Measurements from ENCODE around the gene PTGDS. TPM values are rescaled to one million over a fixed set of nuclear protein-coding genes. Genes with fewer than 3 reads are reported as not detected.

Gene PTGDS
- total RNA-seq: not detected in 2 replicates

GRCh38 chr9:136977223-136977622 is at the start of gene PTGDS:
TSS of gene PTGDS (plus strand) at chr9:136977504. CDS start at chr9:136977579, 75 bp downstream.
- H3K36me3 Mint-ChIP-seq (ENCODE audit: low read depth): no peaks in the 10 kb centered on the region
- no peaks in the 10 kb centered on the region for H3K9me3 Mint-ChIP-seq
- H3K27me3 Mint-ChIP-seq (ENCODE audit: low read depth): no peaks in the 10 kb centered on the region
- H3K4me1 Mint-ChIP-seq (ENCODE audit: low read depth): peaks cover 7% of the 10 kb centered on the region
- no peak within 1 kb of the TSS for H3K4me3 Mint-ChIP-seq (ENCODE audit: low read depth)
- H3K27ac Mint-ChIP-seq: no peak within 1 kb of the TSS
- no peak for DNase-seq (ENCODE audit: low spot score)
- intact Hi-C loops (cut with micrococcal nuclease): loop anchor here (10.0 kb wide), 1 partner anchor 478 kb away; the partner anchor contains the start of gene NSMF

GRCh38 chr9:136928591-136928990 is 48.7 kb upstream of the PTGDS start:
- intact Hi-C loops (cut with micrococcal nuclease): no loop called here
- Mint-ChIP-seq H3K27me3 (ENCODE audit: low read depth) (no peaks in the 10 kb centered on the region), H3K9me3 (no peaks in the 10 kb centered on the region), H3K27ac (peak overlapping the region; percentile 12), H3K4me1 (ENCODE audit: low read depth) (peaks cover 10% of the 10 kb centered on the region), H3K4me3 (ENCODE audit: low read depth) (no peak overlapping the region), H3K36me3 (ENCODE audit: low read depth) (peaks cover 67% of the 10 kb centered on the region)
- no peak for DNase-seq (ENCODE audit: low spot score)

DNA sequence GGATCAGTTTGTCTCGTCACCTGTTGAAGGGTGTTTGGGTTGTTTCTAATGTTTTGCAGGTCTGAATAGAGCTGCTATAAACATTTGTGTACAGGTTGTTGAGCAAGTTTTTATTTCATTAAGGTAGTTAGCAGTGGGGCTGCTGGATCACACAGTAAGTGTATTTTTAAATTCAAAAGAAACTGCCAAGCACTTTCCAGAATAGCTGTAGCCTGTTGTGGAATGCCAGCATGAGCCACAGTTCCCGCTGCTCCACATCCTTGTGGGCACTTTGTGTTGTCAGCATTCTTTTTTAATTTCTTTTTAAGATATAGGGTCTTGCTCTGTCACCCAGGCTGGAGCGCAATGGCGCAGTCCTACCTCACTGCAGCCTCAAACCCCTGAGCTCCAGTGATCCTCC is 47.3 kb upstream of the PTGDS start:
- Mint-ChIP-seq H3K27ac (no peak overlapping the region), H3K4me3 (ENCODE audit: low read depth) (no peak overlapping the region), H3K9me3 (no peaks in the 10 kb centered on the region), H3K4me1 (ENCODE audit: low read depth) (peaks cover 12% of the 10 kb centered on the region), H3K27me3 (ENCODE audit: low read depth) (no peaks in the 10 kb centered on the region), H3K36me3 (ENCODE audit: low read depth) (peaks cover 68% of the 10 kb centered on the region)
- intact Hi-C loops (cut with micrococcal nuclease): no loop called here
- no peak for DNase-seq (ENCODE audit: low spot score)

- peaks cover 69% of the 10 kb centered on the region for H3K36me3 Mint-ChIP-seq (ENCODE audit: low read depth)
- no peaks in the 10 kb centered on the region for H3K9me3 Mint-ChIP-seq
- intact Hi-C loops (cut with micrococcal nuclease): no loop called here
- no peak overlapping the region for H3K4me3 Mint-ChIP-seq (ENCODE audit: low read depth)
- no peaks in the 10 kb centered on the region for H3K27me3 Mint-ChIP-seq (ENCODE audit: low read depth)
- no peak for DNase-seq (ENCODE audit: low spot score)
- peaks cover 14% of the 10 kb centered on the region for H3K4me1 Mint-ChIP-seq (ENCODE audit: low read depth)
- H3K27ac Mint-ChIP-seq: peak overlapping the region; percentile 77
These were observed 45.6 kb upstream of the PTGDS start for GRCh38 chr9:136931611-136932130.

DNA sequence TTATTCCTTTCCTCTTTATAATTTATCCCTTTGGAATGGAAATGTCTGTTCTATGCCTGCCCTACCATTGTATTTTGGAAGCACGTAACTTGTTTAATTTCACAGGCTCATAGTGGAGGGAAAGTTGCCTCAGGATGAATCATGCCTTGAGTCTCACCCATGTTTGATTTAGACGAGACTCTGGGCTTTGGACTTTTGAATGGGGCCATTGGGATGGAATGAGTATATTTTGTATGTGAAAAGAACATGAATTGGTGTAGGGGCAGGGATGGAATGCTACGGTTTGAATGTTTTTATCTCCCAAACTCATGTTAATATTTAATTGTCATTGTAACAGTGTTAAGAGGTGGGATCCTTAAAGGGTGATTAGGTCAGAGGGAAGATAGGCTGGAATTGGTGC is 43.0 kb upstream of the PTGDS start:
- Mint-ChIP-seq H3K9me3 (no peaks in the 10 kb centered on the region), H3K36me3 (ENCODE audit: low read depth) (peaks cover 68% of the 10 kb centered on the region), H3K4me3 (ENCODE audit: low read depth) (no peak overlapping the region), H3K4me1 (ENCODE audit: low read depth) (peaks cover 12% of the 10 kb centered on the region), H3K27ac (no peak overlapping the region), H3K27me3 (ENCODE audit: low read depth) (no peaks in the 10 kb centered on the region)
- intact Hi-C loops (cut with micrococcal nuclease): no loop called here
- no peak for DNase-seq (ENCODE audit: low spot score)

DNA sequence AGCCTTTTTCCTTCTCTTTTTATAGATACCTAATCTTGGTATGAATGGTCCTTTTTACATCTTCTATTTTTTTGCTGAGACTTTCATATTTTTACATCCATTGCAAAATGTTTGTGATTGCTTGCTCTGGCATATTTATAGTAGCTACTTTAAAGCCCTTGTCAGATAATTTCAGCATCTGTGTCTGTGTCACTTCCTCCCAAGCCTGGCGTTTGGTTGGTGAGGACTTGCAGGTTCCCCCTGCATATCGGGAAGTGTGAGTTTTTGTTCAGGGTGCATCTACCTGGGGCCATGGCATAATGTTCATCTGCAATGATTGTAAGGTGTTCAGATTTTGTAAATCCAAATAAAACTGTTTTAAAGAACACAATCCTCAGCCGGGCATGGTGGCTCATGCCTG is 41.7 kb upstream of the PTGDS start:
- intact Hi-C loops (cut with micrococcal nuclease): no loop called here
- Mint-ChIP-seq H3K27ac (no peak overlapping the region), H3K4me3 (ENCODE audit: low read depth) (no peak overlapping the region), H3K9me3 (no peaks in the 10 kb centered on the region), H3K4me1 (ENCODE audit: low read depth) (peaks cover 12% of the 10 kb centered on the region), H3K36me3 (ENCODE audit: low read depth) (peaks cover 64% of the 10 kb centered on the region), H3K27me3 (ENCODE audit: low read depth) (no peaks in the 10 kb centered on the region)
- DNase-seq (ENCODE audit: low spot score): no peak

- no peaks in the 10 kb centered on the region for H3K27me3 Mint-ChIP-seq (ENCODE audit: low read depth)
- peaks cover 11% of the 10 kb centered on the region for H3K4me1 Mint-ChIP-seq (ENCODE audit: low read depth)
- intact Hi-C loops (cut with micrococcal nuclease): no loop called here
- peaks cover 63% of the 10 kb centered on the region for H3K36me3 Mint-ChIP-seq (ENCODE audit: low read depth)
- peak overlapping the region; percentile 33 for H3K27ac Mint-ChIP-seq
- DNase-seq (ENCODE audit: low spot score): no peak
- H3K9me3 Mint-ChIP-seq: no peaks in the 10 kb centered on the region
- no peak overlapping the region for H3K4me3 Mint-ChIP-seq (ENCODE audit: low read depth)
These were observed 40.6 kb upstream of the PTGDS start for GRCh38 chr9:136936645-136937170.

- Mint-ChIP-seq H3K4me3 (ENCODE audit: low read depth) (no peak overlapping the region), H3K9me3 (no peaks in the 10 kb centered on the region), H3K27ac (no peak overlapping the region), H3K36me3 (ENCODE audit: low read depth) (peaks cover 63% of the 10 kb centered on the region), H3K27me3 (ENCODE audit: low read depth) (no peaks in the 10 kb centered on the region), H3K4me1 (ENCODE audit: low read depth) (peaks cover 6% of the 10 kb centered on the region)
- no peak for DNase-seq (ENCODE audit: low spot score)
- intact Hi-C loops (cut with micrococcal nuclease): no loop called here
These were observed 39.9 kb upstream of the PTGDS start for GRCh38 chr9:136937186-136938001.

DNA sequence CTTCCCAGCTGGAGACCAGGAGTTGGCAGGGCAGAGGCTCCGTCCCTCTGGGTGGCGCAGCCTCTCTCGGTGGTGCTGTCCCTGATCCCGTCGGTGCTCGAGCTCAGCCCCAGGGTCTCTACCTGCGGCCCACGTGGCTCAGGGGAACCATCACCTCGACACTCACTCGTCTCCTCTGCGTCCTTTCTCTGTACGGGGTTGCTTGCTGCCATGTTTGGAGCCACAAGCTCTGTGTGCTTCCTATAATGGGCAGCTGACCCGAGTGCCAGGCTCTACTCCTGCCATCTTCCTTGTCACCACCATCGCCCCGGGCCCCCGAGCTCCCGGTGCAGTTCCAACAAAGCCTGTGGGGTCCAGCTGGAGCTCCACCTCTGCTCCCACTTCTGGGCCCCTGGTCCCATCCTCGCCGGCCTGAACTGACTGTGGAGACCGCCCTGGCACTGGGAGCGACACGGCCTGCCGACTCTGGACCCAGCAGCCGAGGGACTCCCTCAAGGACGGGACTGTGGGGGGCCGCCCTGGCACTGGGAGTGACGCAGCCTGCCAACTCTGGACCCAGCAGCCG is 37.8 kb upstream of the PTGDS start:
- H3K27me3 Mint-ChIP-seq (ENCODE audit: low read depth): no peaks in the 10 kb centered on the region
- H3K27ac Mint-ChIP-seq: no peak overlapping the region
- intact Hi-C loops (cut with micrococcal nuclease): no loop called here
- no peaks in the 10 kb centered on the region for H3K9me3 Mint-ChIP-seq
- H3K36me3 Mint-ChIP-seq (ENCODE audit: low read depth): peaks cover 53% of the 10 kb centered on the region
- no peak overlapping the region for H3K4me3 Mint-ChIP-seq (ENCODE audit: low read depth)
- DNase-seq (ENCODE audit: low spot score): no peak
- peaks cover 3% of the 10 kb centered on the region for H3K4me1 Mint-ChIP-seq (ENCODE audit: low read depth)

GRCh38 chr9:136939996-136940525 is 37.2 kb upstream of the PTGDS start:
- intact Hi-C loops (cut with micrococcal nuclease): no loop called here
- H3K36me3 Mint-ChIP-seq (ENCODE audit: low read depth): peaks cover 49% of the 10 kb centered on the region
- no peaks in the 10 kb centered on the region for H3K27me3 Mint-ChIP-seq (ENCODE audit: low read depth)
- H3K27ac Mint-ChIP-seq: no peak overlapping the region
- DNase-seq (ENCODE audit: low spot score): no peak
- H3K4me3 Mint-ChIP-seq (ENCODE audit: low read depth): no peak overlapping the region
- no peaks in the 10 kb centered on the region for H3K9me3 Mint-ChIP-seq
- H3K4me1 Mint-ChIP-seq (ENCODE audit: low read depth): peaks cover 7% of the 10 kb centered on the region

DNA sequence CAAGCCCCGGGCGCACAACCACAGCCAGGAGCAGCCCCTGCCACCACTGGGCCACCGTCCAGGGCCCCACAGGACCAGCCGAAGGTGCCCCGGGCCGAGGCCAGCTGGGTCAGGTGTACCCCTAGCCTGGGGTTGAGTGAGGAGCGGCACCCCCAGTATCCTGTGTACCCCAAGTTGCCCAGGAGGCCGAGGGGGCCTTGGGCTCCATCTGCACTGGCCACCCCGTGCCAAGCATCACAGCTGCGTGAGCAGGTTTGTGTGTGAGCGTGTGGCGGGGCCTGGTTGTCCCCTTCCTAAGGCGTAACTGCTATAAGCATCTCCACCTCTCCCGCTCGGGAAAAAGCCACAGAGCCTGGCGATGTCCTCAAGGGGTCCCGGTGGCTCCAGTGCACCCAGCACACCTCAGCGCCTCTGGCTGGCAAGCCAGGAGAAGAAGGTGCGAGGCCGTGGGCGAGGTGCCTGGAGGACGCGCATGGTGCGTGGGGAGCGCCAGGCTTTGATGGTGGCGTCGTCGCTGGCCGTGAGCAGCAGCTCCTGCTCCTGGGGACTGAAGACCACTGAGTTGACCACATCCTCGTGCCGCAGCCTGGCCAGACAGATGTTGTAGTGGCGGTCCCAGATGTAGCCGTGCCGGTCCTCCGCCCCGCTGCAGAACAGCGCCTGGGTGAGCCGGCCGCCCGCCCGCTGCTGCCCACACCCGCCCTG is 36.6 kb upstream of the PTGDS start:
- H3K36me3 Mint-ChIP-seq (ENCODE audit: low read depth): peaks cover 46% of the 10 kb centered on the region
- no peak overlapping the region for H3K4me3 Mint-ChIP-seq (ENCODE audit: low read depth)
- H3K4me1 Mint-ChIP-seq (ENCODE audit: low read depth): peaks cover 7% of the 10 kb centered on the region
- no peaks in the 10 kb centered on the region for H3K9me3 Mint-ChIP-seq
- H3K27ac Mint-ChIP-seq: no peak overlapping the region
- intact Hi-C loops (cut with micrococcal nuclease): no loop called here
- H3K27me3 Mint-ChIP-seq (ENCODE audit: low read depth): no peaks in the 10 kb centered on the region
- DNase-seq (ENCODE audit: low spot score): no peak

GRCh38 chr9:136941231-136942111 is 35.8 kb upstream of the PTGDS start:
- Mint-ChIP-seq H3K27me3 (ENCODE audit: low read depth) (no peaks in the 10 kb centered on the region), H3K36me3 (ENCODE audit: low read depth) (peaks cover 41% of the 10 kb centered on the region), H3K4me1 (ENCODE audit: low read depth) (peaks cover 5% of the 10 kb centered on the region), H3K4me3 (ENCODE audit: low read depth) (peak overlapping the region; percentile 5), H3K27ac (no peak overlapping the region), H3K9me3 (no peaks in the 10 kb centered on the region)
- DNase-seq (ENCODE audit: low spot score): no peak
- intact Hi-C loops (cut with micrococcal nuclease): no loop called here

Data from activated T-helper 2 cell treated with anti-CD3 and anti-CD28 coated beads, Interferon-gamma antibody, Interleukin-2, Interleukin-4, amounts not matched to agents 10 μg/mL and 5 μg/mL and 100 μg/mL, durations not matched to agents 14 hours and 24 hours and 36 hours (primary cell).